ENCODE data around the gene CPZ.

Gene CPZ

DNA sequence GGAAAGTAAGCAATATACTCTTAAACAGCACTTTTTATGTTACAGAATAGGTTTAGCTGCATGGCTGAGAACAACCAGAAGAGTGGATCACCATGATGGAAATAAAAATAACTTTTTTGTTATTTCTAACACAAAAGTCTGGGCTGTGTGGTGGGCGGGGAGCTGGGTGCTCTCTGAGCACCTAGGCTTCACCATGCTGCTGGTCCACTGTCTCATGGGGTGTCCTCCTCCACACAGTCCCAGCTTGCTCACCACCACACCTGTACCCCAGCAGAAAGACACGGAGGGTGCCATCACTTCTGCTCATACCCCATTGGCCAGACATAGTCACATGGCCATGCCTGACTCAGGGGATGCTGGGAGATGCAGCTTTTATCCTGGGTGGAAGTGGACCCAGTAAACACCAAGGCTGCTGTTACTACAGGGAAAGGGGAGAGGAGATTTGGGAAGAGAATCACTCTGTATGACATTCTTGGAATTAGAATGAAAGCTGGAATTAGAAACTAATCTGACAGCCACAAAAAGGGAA is 45.0 kb downstream of the CPZ start:
- no peak for TF ChIP-seq GATA1 (IDR thresholded peaks at IDR 0.05; ENCODE audit: low read depth, low read length)
- TF ChIP-seq POLR2A (IDR thresholded peaks at IDR 0.05; ENCODE audit: low read length): no peak
- DNase-seq: no peak

DNA sequence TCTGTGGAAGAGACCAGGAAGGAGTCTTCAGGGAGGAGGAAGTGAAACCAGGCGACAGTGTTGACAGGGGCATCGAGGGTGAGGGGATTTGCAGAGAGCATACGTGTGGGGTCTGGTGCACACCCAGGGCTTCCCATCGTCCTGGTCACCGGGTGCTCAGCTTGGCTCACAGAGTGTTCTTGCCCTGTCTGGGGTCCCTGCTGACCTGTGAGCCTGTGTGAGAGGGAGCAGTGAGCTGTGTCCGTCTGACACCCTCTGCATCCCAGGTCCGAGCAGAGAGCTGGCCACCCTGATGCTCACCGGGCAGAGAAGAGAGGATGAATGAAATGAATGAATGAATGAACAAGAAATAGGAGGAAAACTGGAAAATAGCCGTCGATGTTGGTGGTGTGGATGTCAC is 46.5 kb downstream of the CPZ start:
- TF ChIP-seq GATA1 (IDR thresholded peaks at IDR 0.05; ENCODE audit: low read depth, low read length) (no peak), POLR2A (IDR thresholded peaks at IDR 0.05; ENCODE audit: low read length) (no peak)
- no peak for DNase-seq

DNA sequence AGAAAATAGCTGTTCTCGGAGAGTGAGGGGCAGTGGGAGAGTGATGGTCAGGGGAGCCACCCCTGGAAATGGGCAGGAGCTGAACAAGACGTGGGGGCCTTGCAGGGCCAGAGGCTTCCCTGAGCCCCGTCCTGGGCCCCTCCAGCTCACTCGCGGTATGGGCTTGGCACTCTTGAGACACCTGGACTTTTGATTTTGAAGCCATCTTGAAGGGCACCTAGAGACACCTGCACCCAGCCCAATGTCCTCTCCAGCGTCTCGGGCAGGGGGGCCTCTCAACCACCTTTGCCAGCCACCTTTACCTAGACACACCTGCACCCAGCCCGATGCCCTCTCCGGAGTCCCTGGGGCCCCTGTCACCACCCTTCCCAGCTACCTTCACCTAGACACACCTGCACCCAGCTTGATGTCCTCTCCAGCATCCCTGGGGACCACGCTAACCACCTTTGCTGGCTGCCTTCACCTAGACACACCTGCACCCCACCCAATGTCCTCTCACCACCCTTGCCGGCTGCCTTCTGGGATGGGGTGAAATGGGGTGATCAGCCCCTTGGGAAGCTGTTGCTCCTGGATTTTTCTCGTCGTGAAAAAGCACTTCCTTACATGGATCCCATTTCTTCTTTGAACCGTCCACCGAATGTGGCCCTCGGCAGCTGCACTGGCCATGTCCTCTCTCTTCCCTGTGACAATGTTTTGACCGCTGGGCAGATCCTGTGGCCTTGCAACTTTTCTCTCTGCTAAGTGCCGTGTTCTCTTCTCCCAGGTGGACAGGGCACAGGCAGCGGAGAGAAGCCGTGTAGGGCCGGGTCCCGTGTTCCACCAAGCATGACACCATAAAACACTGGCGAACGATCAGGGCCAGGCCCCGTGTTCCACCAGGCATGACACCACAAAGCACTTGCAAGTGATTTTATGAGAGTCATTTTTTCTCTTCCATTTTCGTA is 47.5 kb downstream of the CPZ start:
- TF ChIP-seq POLR2A (IDR thresholded peaks at IDR 0.05; ENCODE audit: low read length): no peak
- TF ChIP-seq GATA1 (IDR thresholded peaks at IDR 0.05; ENCODE audit: low read depth, low read length): no peak
- DNase-seq: no peak

DNA sequence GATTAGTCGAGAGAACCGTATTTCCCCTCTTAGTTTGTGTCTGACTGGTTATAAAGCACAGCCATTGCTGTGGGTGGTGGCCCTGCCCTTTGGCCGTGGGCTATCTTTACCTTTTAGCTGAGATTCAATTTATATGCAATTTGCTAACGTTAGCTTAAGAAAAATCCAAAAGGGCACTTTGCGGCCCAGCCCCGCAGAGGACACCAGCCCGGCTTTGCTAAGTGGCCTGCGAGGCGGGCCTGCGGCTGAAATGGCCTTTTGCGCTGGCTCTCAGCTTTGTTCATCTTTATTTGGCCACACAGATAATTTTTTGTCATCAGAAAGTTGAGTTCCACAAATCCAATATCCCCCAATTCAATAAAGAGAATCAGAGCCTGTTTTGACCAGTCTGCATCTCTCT is 48.3 kb downstream of the CPZ start:
- no peak for DNase-seq
- no peak for TF ChIP-seq GATA1 (IDR thresholded peaks at IDR 0.05; ENCODE audit: low read depth, low read length)
- no peak for TF ChIP-seq POLR2A (IDR thresholded peaks at IDR 0.05; ENCODE audit: low read length)

DNA sequence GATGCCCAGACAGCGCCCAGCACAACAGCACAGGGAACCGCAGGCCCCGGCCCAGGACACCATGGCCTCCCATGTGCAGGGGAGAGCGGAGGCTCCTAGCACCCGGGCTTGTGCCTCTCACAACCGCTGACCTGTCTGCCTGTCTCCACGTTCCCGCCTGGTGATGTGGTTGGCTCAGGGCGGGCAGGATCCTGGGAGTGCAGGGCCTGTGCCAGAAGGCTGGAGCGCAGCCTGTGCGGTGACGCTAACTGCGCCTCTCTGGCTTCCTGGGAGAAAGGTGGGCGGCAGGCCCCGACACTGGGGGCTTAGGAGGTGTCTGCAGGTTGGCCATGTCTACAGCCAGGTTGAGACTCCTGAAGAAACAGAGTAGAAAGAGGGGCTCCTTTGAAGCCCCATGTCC is 48.7 kb downstream of the CPZ start:
- DNase-seq: no peak
- TF ChIP-seq GATA1 (IDR thresholded peaks at IDR 0.05; ENCODE audit: low read depth, low read length) (no peak), POLR2A (IDR thresholded peaks at IDR 0.05; ENCODE audit: low read length) (no peak)

DNA sequence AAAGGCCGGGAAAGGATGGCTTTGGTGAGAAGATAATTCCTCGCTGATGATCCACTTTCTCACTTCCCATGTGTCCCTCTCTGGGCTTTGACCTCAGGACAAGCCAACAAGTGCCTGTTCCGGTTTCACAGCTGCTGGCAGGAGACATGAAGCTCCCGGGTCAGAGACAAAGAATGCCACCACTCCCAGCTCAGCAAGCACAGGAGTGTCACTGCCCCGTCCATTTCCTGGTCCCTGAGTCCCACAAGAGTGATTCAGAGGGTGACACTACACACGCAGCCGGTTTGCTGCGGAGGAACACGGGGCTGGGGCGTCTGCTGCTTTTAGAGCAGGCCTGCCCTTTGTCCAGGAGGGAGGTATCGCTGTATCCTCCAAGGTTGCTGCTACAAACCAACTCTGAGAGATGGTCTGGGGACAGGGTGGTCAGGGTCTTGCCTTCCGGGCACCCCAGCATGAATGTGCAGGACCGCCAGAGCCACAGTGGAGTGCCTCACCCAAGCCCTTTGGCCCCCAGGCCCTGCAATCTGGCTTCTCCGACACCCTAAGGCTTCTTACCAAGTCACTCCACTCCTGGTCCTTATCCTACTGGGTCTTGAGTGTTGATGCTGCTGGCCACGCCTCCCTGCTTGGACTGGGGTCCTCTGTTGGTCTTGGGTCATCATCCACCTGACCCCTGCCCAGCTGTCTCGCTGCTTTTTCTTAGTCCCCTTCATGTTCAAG is 49.5 kb downstream of the CPZ start:
- no peak for DNase-seq
- TF ChIP-seq GATA1 (IDR thresholded peaks at IDR 0.05; ENCODE audit: low read depth, low read length): no peak
- TF ChIP-seq POLR2A (IDR thresholded peaks at IDR 0.05; ENCODE audit: low read length): no peak

DNA sequence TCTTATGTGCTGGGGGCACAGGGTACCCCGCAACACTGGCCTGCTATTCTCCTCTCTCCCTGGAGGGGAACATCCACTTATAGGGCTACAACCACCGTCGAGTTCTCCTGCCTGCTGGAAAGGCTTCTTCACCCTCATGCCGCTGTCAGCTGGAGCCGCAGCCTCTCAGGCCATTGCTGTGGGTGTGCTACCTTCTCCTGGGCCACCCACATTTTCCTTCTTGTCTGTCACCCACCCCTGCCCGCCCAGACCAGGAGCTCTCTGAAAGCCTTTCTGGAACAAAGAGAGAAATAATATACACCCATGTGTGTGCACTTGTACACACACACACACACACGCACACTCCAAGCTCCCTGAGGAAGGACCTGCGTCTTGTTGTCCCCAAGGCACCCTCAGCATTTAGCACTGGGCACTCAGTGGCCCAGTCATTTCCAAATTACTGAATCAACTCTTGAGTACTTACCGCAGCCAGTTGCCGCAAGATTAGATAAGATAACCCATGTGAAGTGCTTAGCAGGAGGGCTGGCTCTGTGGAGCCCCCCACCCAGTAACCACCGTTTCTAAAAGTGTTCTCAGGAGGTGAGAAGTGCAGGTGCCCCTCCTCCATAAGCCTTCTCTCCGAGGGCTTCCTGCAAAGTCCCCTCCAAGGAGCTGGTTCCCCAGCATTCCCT is 50.2 kb downstream of the CPZ start:
- no peak for DNase-seq
- TF ChIP-seq POLR2A (IDR thresholded peaks at IDR 0.05; ENCODE audit: low read length) (no peak), GATA1 (IDR thresholded peaks at IDR 0.05; ENCODE audit: low read depth, low read length) (no peak)

DNA sequence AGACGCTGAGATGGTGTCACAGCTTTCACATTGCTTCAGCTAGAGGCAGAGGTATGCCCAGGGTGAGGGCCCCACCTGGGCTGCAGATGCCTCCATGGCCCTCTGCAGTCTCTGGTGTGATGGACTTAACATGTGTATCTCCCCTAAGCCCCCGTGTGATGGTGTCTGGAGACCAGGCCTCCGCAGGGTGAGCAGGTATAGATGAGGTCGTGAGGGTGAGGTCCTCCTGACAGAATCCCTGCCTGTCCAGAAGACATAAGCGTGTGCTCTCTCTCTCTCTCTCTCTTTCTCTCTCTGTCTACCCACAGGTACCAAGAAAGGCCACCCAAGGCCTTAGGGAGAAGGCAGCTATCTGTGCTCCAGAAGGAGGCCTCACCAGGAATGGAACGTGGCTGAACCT is 50.9 kb downstream of the CPZ start:
- TF ChIP-seq POLR2A (IDR thresholded peaks at IDR 0.05; ENCODE audit: low read length): no peak
- TF ChIP-seq GATA1 (IDR thresholded peaks at IDR 0.05; ENCODE audit: low read depth, low read length): no peak
- no peak for DNase-seq

DNA sequence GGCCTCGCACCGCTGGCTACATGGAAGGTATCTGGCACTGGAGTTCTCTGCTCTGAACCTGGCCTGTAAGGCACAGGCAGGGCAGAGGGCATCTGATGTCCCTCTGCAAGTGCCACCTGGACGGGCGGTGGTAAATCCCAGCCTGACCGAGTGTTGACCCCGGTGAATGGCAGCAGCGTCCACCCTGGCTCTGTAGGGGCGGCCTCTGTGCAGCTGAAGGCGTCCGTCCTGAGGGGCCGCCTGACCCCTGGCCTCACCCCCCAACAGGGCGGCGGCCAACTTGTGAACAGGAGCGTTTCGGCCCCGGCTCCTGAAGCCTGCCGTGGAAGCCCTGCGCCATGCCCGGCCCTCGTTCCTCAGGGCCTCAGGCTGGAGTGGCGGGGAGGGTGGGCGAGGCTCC is 51.4 kb downstream of the CPZ start:
- TF ChIP-seq POLR2A (IDR thresholded peaks at IDR 0.05; ENCODE audit: low read length): no peak
- no peak for DNase-seq

DNA sequence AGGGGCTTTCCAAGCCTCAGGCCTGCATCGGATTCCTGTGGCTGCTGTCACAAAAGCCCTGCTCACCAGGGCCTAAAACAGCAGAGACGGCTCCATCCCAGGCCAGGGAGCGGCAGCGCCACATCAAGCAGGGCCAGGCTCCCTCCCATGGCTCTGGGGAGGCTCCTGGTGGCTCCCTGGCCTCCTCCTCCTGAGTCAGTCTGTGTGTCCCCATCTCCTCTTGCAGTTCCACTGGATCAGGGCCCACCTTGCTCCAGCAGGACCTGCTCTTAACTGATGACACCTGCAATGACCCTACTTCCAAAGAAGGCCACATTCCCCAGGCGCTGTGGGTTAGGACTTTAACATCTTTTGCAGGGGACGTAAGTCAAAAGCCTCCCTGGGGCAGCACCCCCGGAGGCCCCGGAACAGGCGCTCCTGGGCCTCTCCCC is 51.9 kb downstream of the CPZ start:
- DNase-seq: no peak
- no peak for TF ChIP-seq GATA1 (IDR thresholded peaks at IDR 0.05; ENCODE audit: low read depth, low read length)
- no peak for TF ChIP-seq POLR2A (IDR thresholded peaks at IDR 0.05; ENCODE audit: low read length)

DNA sequence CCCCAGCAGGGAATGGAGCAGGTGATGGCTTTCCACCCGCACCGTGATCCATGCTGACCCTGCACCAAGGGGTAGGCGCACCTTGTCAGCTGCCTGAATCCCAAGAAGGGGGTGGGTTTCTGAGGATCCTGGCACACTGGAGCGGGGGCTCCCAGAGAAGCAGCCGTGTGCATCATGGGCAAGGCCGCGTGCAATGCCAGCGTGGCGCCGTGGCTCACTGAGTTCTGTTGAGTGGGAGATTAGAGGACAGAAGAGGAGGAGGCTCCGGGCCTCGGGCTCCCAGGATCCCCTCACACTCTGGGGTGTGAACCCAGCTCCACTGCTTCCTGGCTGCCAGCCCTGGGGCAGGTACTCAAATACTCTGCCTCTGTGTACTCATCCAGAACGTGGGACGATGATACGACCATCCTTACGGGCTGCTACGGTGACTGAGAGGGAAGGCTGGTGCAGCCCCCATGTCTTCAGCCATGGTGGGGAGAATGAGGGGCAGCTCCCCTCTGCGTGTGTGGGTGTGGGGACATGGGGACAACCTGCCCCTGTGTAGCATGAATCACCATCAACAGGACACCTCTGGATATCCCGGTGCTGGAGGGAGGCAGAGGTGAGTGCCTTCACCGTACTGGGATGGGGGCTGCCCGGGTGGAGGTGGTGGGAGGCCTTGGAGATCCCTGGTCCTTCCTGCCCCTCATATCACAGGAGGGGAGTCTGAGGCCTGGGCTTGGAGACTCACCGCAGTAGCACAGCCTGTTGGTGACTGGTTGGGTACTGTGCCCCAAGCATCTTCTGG is 52.6 kb downstream of the CPZ start:
- no peak for DNase-seq
- TF ChIP-seq GATA1 (IDR thresholded peaks at IDR 0.05; ENCODE audit: low read depth, low read length): no peak
- no peak for TF ChIP-seq POLR2A (IDR thresholded peaks at IDR 0.05; ENCODE audit: low read length)

DNA sequence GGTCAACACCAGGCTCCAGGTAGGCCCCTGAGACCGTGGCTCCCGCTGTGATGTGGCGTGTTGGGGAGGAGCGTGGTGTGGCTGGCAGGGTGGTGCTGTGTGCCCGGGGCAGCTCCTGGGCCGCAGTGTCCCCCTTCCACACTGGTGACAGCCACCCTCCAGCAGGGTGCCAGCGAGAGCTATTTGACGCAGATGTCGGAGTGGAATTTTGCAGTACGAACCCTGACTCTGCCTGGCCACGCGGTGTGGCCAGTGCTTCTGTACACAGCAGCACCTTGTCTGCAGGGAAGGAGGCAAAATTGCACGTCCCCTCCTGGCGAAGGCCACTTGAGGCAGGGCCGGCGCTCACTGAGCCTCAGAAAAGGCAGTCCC is 53.2 kb downstream of the CPZ start:
- no peak for DNase-seq

More for the DNA sequence above, 53.2 kb downstream of the CPZ start:
- TF ChIP-seq GATA1 (IDR thresholded peaks at IDR 0.05; ENCODE audit: low read depth, low read length) (no peak), POLR2A (IDR thresholded peaks at IDR 0.05; ENCODE audit: low read length) (no peak)
